D721Med (cell line): ENCODE measurements around the gene FAM234B.

Experiments used
- DNase-seq: peaks from one replicate; pipeline ENCODE4 v3.0.0; 2011; ENCODE audit warnings: low spot score; ENCODE audit not compliant: insufficient read length
- FAIRE-seq: peaks from 2 replicates; lab custom pipeline; 2011; peaks lifted over from hg19 to GRCh38; lab: Jason Lieb, UNC
- TF ChIP-seq, protein P1 (sequence below): IDR thresholded peaks from 2 replicates; pipeline ENCODE4 v1.5.1; 2012; ENCODE audit warnings: mild to moderate bottlenecking, control low read depth; ENCODE audit not compliant: insufficient read depth; ENCODE audit errors: missing control alignments

The FAM234B gene

DNA sequence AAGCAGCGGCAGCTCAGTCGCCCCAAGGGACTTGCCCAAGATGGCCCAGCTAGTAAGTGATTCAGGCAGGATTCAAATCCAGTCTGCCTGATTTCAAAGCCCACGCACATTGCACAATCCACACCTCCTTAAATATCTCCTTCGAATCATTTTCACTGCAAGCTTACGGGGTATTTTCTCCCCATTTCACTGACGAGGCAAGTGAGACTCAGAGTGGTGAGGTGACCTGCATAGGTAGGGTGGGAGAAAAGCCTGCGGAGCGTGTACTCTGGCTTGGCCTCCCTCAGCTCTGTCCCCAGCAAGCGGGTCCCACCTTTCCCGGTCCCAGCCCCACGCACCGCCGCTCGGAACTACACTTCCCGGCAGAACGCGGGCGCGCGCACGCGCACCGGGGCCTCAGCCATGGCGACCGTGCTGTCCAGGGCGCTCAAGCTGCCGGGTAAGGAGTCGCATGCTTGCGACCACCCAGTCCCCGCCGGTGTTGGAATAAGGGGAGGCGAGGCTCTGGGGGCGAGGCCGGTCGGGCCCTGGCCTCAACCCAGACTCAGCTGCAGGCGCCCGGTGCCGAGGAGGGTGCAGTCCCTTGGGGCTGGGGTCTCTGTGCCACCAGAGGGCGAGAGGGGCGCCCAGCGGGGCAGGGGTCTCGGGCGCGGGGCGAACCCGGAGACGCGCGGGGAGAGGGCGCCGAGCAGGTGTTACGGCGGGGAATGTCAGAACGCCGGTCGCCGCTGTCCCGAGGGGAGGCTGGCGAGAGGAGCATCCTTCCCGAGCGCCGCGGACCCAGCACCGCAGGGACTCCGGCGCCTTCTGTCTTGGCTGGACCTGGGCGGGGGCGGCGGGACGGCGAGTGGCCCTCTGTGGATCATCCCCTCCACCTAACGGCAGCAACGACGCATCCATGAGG, at the start of gene FAM234B:
Gene FAM234B (plus strand): TSS at position 380 of the 904 bp plus-strand sequence. CDS start 23 bp downstream, at position 403.
- no peak for FAIRE-seq
- TF ChIP-seq, protein P1, sequence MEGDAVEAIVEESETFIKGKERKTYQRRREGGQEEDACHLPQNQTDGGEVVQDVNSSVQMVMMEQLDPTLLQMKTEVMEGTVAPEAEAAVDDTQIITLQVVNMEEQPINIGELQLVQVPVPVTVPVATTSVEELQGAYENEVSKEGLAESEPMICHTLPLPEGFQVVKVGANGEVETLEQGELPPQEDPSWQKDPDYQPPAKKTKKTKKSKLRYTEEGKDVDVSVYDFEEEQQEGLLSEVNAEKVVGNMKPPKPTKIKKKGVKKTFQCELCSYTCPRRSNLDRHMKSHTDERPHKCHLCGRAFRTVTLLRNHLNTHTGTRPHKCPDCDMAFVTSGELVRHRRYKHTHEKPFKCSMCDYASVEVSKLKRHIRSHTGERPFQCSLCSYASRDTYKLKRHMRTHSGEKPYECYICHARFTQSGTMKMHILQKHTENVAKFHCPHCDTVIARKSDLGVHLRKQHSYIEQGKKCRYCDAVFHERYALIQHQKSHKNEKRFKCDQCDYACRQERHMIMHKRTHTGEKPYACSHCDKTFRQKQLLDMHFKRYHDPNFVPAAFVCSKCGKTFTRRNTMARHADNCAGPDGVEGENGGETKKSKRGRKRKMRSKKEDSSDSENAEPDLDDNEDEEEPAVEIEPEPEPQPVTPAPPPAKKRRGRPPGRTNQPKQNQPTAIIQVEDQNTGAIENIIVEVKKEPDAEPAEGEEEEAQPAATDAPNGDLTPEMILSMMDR, result peak; percentile 11
- DNase-seq, result peak; percentile 83

GRCh38 chr12:12995088-12995487, 49.1 kb upstream of the FAM234B start:
- no peak for DNase-seq
- TF ChIP-seq, protein P1, result no peak
- no peak for FAIRE-seq

GRCh38 chr12:12996209-12996608, 48.0 kb upstream of the FAM234B start:
- DNase-seq (no peak), FAIRE-seq (no peak)
- TF ChIP-seq, protein P1, result no peak

GRCh38 chr12:12997156-12997555, 47.0 kb upstream of the FAM234B start:
- no peak for FAIRE-seq
- no peak for DNase-seq
- TF ChIP-seq, protein P1, result no peak

DNA sequence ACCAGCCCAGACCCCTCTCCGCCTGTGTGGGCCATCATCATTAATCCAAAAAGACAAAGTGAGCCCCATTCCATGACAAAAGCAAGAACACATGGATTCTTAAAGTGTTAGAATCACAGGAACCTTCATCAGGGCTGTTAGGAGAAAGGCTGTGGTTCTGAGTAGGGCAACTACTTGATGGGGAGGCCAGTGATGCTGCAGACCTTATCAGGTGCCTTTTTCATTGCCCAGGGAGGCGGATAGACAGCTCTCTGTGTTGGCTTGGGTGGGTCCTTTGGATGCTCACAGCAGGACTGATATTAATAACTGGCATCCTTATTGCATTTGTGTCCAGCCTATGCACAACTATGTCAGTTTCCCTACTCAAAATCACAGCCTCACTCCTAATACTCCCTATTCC, 46.4 kb upstream of the FAM234B start:
- TF ChIP-seq, protein P1, result no peak
- FAIRE-seq (no peak), DNase-seq (no peak)

DNA sequence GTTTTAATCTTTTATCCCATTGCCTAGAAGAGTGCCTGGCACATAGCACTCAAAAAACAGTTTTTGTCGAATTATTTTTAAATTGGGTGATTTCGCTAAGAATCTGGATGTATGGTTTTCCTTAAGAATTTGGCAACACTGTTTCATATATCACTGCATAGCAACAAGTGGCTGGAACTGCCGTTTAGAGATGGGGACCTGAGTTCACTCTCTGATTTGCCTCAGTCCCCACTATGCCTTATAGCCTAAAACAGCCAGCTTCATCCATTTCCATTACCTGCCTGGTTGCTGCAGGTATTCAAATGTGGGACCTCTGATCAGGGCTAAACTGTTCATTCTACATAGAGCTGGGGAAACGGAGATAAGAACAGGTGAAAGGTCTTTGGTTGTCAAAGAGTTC, 45.9 kb upstream of the FAM234B start:
- DNase-seq (no peak), FAIRE-seq (no peak)
- TF ChIP-seq, protein P1, result no peak
